ENCODE measurements around the gene AMPD3.

AMPD3 gene

DNA sequence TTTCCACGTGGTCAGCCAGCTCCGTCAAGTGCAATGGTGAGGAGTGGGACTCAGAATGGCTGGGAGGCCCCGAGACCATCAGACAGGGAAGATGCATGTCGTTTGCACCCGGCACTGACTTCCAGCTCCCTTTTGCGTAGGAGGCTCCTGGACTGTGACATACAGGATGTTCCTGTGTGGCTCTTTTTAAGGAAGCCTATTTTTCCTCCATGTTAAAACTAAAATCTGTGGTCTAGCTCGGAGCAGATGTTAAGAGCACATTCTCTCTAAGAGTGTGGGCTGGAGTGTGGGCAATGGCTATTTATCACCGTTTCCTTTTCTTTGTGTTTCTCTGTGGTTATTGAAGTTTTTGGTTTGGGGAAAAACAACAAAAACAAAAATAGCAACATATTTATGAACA is 40.9 kb upstream of the AMPD3 start:
- H3K36me3 ChIP-seq (ENCODE audit: low read depth): no peaks in the 10 kb centered on the region
- ATAC-seq (ENCODE audit: low read depth): no peak
- no peak for DNase-seq (ENCODE audit: low spot score)
- TF ChIP-seq, protein P1, sequence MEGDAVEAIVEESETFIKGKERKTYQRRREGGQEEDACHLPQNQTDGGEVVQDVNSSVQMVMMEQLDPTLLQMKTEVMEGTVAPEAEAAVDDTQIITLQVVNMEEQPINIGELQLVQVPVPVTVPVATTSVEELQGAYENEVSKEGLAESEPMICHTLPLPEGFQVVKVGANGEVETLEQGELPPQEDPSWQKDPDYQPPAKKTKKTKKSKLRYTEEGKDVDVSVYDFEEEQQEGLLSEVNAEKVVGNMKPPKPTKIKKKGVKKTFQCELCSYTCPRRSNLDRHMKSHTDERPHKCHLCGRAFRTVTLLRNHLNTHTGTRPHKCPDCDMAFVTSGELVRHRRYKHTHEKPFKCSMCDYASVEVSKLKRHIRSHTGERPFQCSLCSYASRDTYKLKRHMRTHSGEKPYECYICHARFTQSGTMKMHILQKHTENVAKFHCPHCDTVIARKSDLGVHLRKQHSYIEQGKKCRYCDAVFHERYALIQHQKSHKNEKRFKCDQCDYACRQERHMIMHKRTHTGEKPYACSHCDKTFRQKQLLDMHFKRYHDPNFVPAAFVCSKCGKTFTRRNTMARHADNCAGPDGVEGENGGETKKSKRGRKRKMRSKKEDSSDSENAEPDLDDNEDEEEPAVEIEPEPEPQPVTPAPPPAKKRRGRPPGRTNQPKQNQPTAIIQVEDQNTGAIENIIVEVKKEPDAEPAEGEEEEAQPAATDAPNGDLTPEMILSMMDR (IDR thresholded peaks at IDR 0.05; ENCODE audit: poor library complexity, severe bottlenecking): no peak
- H3K27me3 ChIP-seq (ENCODE audit: insufficient read depth, poor library complexity, severe bottlenecking): no peaks in the 10 kb centered on the region
- H3K4me1 ChIP-seq (ENCODE audit: insufficient read depth, poor library complexity, severe bottlenecking): no peaks in the 10 kb centered on the region
- H3K27ac ChIP-seq (ENCODE audit: poor library complexity, severe bottlenecking): no peak overlapping the region
- H3K9me3 ChIP-seq (ENCODE audit: severe bottlenecking): no peaks in the 10 kb centered on the region
- H3K4me3 ChIP-seq (ENCODE audit: severe bottlenecking): no peak overlapping the region

DNA sequence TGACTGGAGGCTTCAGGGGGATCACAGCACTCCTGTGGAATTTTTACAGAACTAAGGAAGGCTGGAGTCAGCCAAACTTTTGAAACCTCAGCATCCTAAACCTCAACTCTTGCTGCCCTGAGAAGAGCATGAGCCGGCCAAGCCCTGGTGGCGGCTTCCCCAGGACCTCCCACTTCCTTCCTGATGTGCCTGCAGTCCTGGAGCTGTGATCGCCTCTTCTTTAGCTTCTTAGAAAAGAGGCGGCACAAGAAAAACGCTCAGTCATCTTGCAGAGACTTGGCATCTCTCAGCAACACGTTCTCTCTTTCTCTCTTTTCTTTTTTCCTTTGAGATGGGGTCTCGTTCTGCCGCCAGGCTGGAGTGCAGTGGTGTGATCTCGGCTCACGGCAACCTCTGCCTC is 40.4 kb upstream of the AMPD3 start:
- DNase-seq (ENCODE audit: low spot score) (no peak), ATAC-seq (ENCODE audit: low read depth) (no peak)
- H3K27ac ChIP-seq (ENCODE audit: poor library complexity, severe bottlenecking): no peak overlapping the region
- no peaks in the 10 kb centered on the region for H3K9me3 ChIP-seq (ENCODE audit: severe bottlenecking)
- no peak overlapping the region for H3K4me3 ChIP-seq (ENCODE audit: severe bottlenecking)
- TF ChIP-seq, protein P1 (IDR thresholded peaks at IDR 0.05; ENCODE audit: poor library complexity, severe bottlenecking): no peak
- H3K27me3 ChIP-seq (ENCODE audit: insufficient read depth, poor library complexity, severe bottlenecking): no peaks in the 10 kb centered on the region
- H3K4me1 ChIP-seq (ENCODE audit: insufficient read depth, poor library complexity, severe bottlenecking): no peaks in the 10 kb centered on the region
- no peaks in the 10 kb centered on the region for H3K36me3 ChIP-seq (ENCODE audit: low read depth)

- TF ChIP-seq, protein P1 (IDR thresholded peaks at IDR 0.05; ENCODE audit: poor library complexity, severe bottlenecking): no peak
- Histone ChIP-seq H3K9me3 (ENCODE audit: severe bottlenecking) (no peaks in the 10 kb centered on the region), H3K4me3 (ENCODE audit: severe bottlenecking) (no peak overlapping the region), H3K4me1 (ENCODE audit: insufficient read depth, poor library complexity, severe bottlenecking) (no peaks in the 10 kb centered on the region), H3K27ac (ENCODE audit: poor library complexity, severe bottlenecking) (no peak overlapping the region), H3K36me3 (ENCODE audit: low read depth) (no peaks in the 10 kb centered on the region), H3K27me3 (ENCODE audit: insufficient read depth, poor library complexity, severe bottlenecking) (no peaks in the 10 kb centered on the region)
- no peak for ATAC-seq (ENCODE audit: low read depth)
- DNase-seq (ENCODE audit: low spot score): no peak
These were observed 39.2 kb upstream of the AMPD3 start for GRCh38 chr11:10415817-10416392.

DNA sequence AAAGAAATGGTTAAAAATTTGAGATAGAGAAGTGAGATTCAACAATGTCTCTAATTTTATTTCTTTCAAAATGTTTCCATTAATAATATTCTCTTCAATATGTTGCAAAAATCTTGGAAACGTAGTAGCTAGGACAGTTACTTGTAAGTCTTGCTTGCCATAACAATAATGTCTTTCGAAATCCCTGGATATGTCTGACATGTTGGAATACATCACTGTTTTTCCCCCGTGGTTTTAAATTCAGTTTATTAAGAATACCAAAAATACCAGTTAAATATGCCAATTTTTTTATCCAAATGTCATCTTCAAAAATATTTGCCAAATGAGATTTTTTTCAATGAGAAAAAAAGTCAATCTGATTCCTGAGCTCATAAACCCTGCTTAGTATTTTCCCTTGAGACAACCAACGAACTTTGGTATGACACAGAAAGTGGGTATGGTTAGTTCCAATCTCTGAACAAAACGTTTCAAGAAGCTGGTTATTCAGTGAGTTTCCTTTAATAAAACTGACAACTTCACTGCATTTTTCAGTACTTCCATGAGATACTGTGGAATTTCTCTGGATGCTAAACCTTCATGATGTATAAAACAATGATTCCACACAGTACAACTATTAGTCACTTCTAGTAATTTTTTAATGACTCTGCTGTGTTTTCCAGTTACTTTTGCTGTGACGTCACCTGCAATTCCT is 36.7 kb upstream of the AMPD3 start:
- no peak overlapping the region for H3K4me3 ChIP-seq (ENCODE audit: severe bottlenecking)
- no peaks in the 10 kb centered on the region for H3K4me1 ChIP-seq (ENCODE audit: insufficient read depth, poor library complexity, severe bottlenecking)
- H3K9me3 ChIP-seq (ENCODE audit: severe bottlenecking): no peaks in the 10 kb centered on the region
- no peaks in the 10 kb centered on the region for H3K36me3 ChIP-seq (ENCODE audit: low read depth)
- no peaks in the 10 kb centered on the region for H3K27me3 ChIP-seq (ENCODE audit: insufficient read depth, poor library complexity, severe bottlenecking)
- no peak for DNase-seq (ENCODE audit: low spot score)
- no peak overlapping the region for H3K27ac ChIP-seq (ENCODE audit: poor library complexity, severe bottlenecking)
- ATAC-seq (ENCODE audit: low read depth): no peak
- TF ChIP-seq, protein P1 (IDR thresholded peaks at IDR 0.05; ENCODE audit: poor library complexity, severe bottlenecking): no peak

DNA sequence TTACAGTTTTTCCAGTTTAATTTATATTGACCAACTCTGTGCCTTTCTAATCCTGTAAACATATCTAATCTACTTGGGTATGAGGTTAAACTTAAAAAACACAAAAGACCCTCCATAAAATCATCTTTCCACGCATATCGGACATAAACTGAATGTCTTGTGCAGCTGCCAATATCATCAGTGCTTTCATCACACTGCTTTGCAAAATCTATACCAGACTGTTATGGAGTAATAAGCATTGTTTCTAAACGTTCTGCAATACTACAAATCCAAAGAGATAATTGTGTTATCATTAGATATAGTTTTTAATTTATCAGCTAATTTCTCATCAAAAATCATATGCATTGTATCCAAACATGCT is 36.1 kb upstream of the AMPD3 start:
- DNase-seq (ENCODE audit: low spot score) (no peak), ATAC-seq (ENCODE audit: low read depth) (no peak)
- no peaks in the 10 kb centered on the region for H3K27me3 ChIP-seq (ENCODE audit: insufficient read depth, poor library complexity, severe bottlenecking)
- no peaks in the 10 kb centered on the region for H3K36me3 ChIP-seq (ENCODE audit: low read depth)
- no peak overlapping the region for H3K27ac ChIP-seq (ENCODE audit: poor library complexity, severe bottlenecking)
- H3K4me3 ChIP-seq (ENCODE audit: severe bottlenecking): no peak overlapping the region
- H3K4me1 ChIP-seq (ENCODE audit: insufficient read depth, poor library complexity, severe bottlenecking): no peaks in the 10 kb centered on the region
- no peaks in the 10 kb centered on the region for H3K9me3 ChIP-seq (ENCODE audit: severe bottlenecking)
- TF ChIP-seq, protein P1 (IDR thresholded peaks at IDR 0.05; ENCODE audit: poor library complexity, severe bottlenecking): no peak

All from RWPE2 (cell line).